ENCODE data around the gene RPTOR.

- TF ChIP-seq TCF4 (CRISPR knock-in tag; IDR thresholded peaks at IDR 0.05; ENCODE audit: borderline replicate concordance) = no peak
- no peak for TF ChIP-seq PPARA (CRISPR knock-in tag; IDR thresholded peaks at IDR 0.05; ENCODE audit: borderline replicate concordance)
- TF ChIP-seq ZFP3 (CRISPR knock-in tag; IDR thresholded peaks at IDR 0.05) = no peak
- TF ChIP-seq PATZ1 (CRISPR knock-in tag; IDR thresholded peaks at IDR 0.05; ENCODE audit: borderline replicate concordance) = no peak
- TF ChIP-seq ISL1 (CRISPR knock-in tag; IDR thresholded peaks at IDR 0.05) = no peak
- no peak for TF ChIP-seq ZNF70 (CRISPR knock-in tag; IDR thresholded peaks at IDR 0.05)
Observed at GRCh38 chr17:80667462-80668277, 123.0 kb downstream of the RPTOR start.

All from SK-N-SH treated with all-trans-retinoic acid at 6 μM for 48 hours (cell line).